Neuron (in vitro differentiated cells): ENCODE results near the gene ARL13A.
"Not testable (repeated sequence)": the region's sequence is repeated elsewhere in the genome, so short reads cannot be mapped to it uniquely, and the experiment has no call there.

ENCODE experiments used
- H2AFZ ChIP-seq: one replicate; pipeline ENCODE4 v1.6.1; 2013; ENCODE audit warnings: low read depth, mild to moderate bottlenecking, inconsistent platforms, low read length, moderate library complexity
- H3K27me3 ChIP-seq: one replicate; pipeline ENCODE4 v1.6.1; 2013; ENCODE audit warnings: low read length; ENCODE audit not compliant: insufficient read depth
- H3K36me3 ChIP-seq: one replicate; pipeline ENCODE4 v1.6.1; 2013; ENCODE audit warnings: low read length; ENCODE audit not compliant: insufficient read depth
- H3K4me1 ChIP-seq: one replicate; pipeline ENCODE4 v1.6.1; 2013; ENCODE audit warnings: low read length; ENCODE audit not compliant: insufficient read depth
- H3K4me3 ChIP-seq: 2 replicates; pipeline ENCODE4 v1.5.1; 2013; ENCODE audit warnings: mild to moderate bottlenecking, low read length, moderate library complexity
- H3K9me3 ChIP-seq: one replicate; pipeline ENCODE4 v1.6.1; 2013; ENCODE audit warnings: low read length

The ARL13A gene

DNA sequence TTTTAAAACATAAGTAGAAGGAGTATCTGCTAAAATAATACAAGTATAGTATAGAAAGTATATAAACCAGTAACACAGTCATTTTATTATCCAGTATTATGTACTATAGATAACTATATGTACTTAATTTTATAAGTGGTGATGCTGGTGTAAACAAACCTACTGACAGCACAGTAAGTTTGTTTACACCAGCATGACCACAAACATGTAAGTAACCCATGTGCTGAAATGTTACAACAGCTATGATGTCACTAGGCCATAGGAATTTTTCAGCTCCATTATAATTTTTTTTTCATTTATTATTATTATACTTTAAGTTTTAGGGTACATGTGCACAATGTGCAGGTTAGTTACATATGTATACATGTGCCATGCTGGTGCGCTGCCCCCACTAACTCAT is 42.5 kb downstream of the ARL13A start:
- H3K4me3 ChIP-seq, H2AFZ ChIP-seq, H3K9me3 ChIP-seq, H3K27me3 ChIP-seq, H3K4me1 ChIP-seq, H3K36me3 ChIP-seq: not testable (repeated sequence)

DNA sequence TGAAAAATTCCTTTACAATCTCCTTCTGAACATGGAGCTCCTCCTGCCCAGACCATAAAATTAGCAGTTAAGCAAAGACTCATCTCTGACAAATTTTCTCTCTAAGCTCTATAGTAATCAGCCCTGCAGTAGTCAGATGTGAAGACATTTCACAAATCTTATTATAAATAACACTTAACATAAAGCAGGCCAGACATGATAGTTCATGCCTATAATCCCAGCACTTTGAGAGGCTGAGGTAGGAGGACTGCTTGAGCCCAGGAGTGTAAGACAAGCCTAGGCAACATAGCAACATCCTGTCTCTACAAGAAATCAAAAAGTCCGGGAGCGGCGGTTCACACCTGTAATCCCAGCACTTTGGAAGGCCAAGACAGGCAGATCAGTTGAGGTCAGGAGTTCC is 52.5 kb downstream of the ARL13A start:
- Histone ChIP-seq H3K4me1 (no peaks in the 10 kb centered on the region), H3K9me3 (no peaks in the 10 kb centered on the region), H3K36me3 (peaks cover 12% of the 10 kb centered on the region), H3K4me3 (no peak overlapping the region), H2AFZ (no peak overlapping the region), H3K27me3 (no peaks in the 10 kb centered on the region)

DNA sequence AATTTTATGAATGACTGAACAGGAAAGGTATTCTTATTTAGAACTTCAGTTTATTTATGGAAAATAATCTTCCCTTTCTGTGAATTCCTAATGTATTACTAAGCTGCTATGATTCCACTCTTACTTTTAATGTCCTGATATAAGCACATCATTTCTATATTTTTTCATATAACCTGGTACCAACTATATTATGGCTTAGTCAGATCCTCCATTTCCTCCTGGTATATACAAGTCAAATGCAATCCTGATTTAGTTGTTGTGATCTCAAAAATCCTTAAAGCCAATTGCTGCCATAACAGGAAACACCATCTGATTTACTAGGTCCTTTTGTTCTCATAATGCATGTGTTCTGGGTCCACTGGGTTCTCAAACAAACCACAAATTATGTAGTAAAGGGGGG is 55.6 kb downstream of the ARL13A start:
- Histone ChIP-seq H3K4me3 (no peak overlapping the region), H2AFZ (no peak overlapping the region), H3K4me1 (no peaks in the 10 kb centered on the region), H3K9me3 (no peaks in the 10 kb centered on the region), H3K27me3 (no peaks in the 10 kb centered on the region), H3K36me3 (peaks cover 5% of the 10 kb centered on the region)

DNA sequence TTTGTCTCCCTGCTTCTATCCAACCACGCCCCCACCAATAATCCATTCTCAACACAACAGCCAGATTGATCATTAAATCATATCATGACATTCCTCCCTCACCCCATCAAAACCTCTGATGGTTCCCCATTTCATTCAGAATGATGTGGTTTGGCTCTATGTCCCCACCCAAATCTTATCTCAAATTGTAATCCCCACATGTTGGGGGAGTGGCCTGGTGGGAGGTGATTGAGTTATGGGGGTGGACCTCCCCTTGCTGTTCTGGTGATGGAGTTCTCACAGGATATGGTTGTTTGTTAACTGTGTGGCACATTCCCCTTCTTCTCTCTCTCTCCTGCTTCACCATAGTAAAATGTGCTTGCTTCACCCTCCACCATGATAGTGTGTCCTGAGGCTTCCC is 59.1 kb downstream of the ARL13A start:
- no peak overlapping the region for H3K4me3 ChIP-seq
- H2AFZ ChIP-seq = no peak overlapping the region
- H3K36me3 ChIP-seq = no peaks in the 10 kb centered on the region
- H3K4me1 ChIP-seq = no peaks in the 10 kb centered on the region
- no peaks in the 10 kb centered on the region for H3K9me3 ChIP-seq
- no peaks in the 10 kb centered on the region for H3K27me3 ChIP-seq

DNA sequence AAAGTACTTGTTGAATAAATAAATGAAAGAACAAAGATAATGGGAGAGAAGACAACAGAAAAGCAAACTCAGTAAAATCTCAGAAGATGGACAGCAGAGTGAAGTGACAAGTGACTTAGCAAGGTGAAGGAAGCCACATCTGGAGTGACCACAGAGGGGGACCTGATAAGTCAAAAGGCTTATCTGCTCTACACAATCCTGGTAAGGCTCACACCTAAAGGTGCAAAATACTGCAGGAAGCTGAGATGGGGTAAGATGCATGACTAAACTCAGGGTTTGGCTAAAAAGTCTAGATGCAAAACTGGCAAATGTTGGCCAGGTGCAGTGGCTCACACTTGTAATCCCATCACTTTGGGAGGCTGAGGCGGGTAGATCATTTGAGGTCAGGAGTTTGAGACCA is 60.2 kb downstream of the ARL13A start:
- no peaks in the 10 kb centered on the region for H3K9me3 ChIP-seq
- no peaks in the 10 kb centered on the region for H3K27me3 ChIP-seq
- no peaks in the 10 kb centered on the region for H3K36me3 ChIP-seq
- no peak overlapping the region for H3K4me3 ChIP-seq
- no peak overlapping the region for H2AFZ ChIP-seq
- no peaks in the 10 kb centered on the region for H3K4me1 ChIP-seq

DNA sequence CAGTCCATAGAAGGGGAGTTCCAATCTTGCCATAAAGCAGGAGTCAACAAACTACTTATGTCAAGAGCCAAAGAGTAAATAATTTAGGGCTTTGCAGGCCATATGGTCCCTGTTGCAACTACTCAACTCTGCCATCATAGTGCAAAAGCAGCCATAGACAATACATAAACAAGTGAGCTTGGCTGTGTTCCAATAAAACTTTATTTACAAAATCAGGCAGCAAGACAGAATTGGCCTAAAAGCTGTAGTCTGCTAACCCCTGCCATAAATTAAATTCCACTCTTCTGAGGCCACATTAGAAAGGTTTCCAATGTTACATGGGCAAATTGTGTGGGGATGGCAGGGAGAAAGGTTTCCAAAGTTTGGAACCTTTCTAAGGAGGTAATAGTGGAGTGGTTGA is 67.7 kb downstream of the ARL13A start:
- Histone ChIP-seq H2AFZ (no peak overlapping the region), H3K27me3 (no peaks in the 10 kb centered on the region), H3K9me3 (no peaks in the 10 kb centered on the region), H3K36me3 (peaks cover 7% of the 10 kb centered on the region), H3K4me1 (no peaks in the 10 kb centered on the region), H3K4me3 (no peak overlapping the region)

DNA sequence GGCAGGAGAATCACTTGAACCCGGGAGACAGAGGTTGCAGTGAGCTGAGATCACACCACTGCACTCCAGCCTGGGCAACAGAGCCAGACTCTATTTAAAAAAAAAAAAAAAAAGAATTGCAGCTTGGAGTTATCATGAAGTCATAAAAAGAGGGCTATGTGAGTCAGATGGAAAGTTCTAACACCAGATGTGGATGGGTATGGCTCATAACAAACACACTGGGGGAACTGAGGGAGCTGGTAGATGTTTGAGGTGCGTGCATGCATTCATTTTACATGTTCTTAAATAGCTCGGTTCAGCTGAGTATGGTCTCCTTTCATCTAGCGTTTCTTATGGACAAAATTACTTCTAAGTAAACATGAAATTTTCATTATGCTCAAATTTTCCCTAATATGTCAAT is 70.7 kb downstream of the ARL13A start:
- peaks cover 7% of the 10 kb centered on the region for H3K36me3 ChIP-seq
- no peaks in the 10 kb centered on the region for H3K4me1 ChIP-seq
- H2AFZ ChIP-seq = no peak overlapping the region
- no peaks in the 10 kb centered on the region for H3K9me3 ChIP-seq
- H3K27me3 ChIP-seq = no peaks in the 10 kb centered on the region
- no peak overlapping the region for H3K4me3 ChIP-seq
